Activated CD4-positive, alpha-beta T cell treated with anti-CD3 and anti-CD28 coated beads for 24 hours (primary cell): Measurements from ENCODE around the gene DOK6.

Source experiments
- DNase-seq, 2 donors: peaks; one replicate each; pipeline ENCODE4 v3.0.0-alpha.2; 2020; ENCODE audit warnings: low read depth in 2 of 2

DOK6 gene

GRCh38 chr18:69538849-69539248, 138.2 kb downstream of the DOK6 start:
- DNase-seq: no peak

GRCh38 chr18:69539404-69539803, 138.7 kb downstream of the DOK6 start:
- no peak for DNase-seq

GRCh38 chr18:69556228-69556627, 155.5 kb downstream of the DOK6 start:
- no peak for DNase-seq

- DNase-seq: no peak
Observed at GRCh38 chr18:69557282-69557681, 156.6 kb downstream of the DOK6 start.

GRCh38 chr18:69558052-69558451, 157.4 kb downstream of the DOK6 start:
- no peak for DNase-seq

GRCh38 chr18:69559604-69560003, 158.9 kb downstream of the DOK6 start:
- no peak for DNase-seq

GRCh38 chr18:69564602-69565001, 163.9 kb downstream of the DOK6 start:
- DNase-seq: no peak

- no peak for DNase-seq
Observed at GRCh38 chr18:69567813-69568488, 167.3 kb downstream of the DOK6 start.

GRCh38 chr18:69569133-69569532, 168.4 kb downstream of the DOK6 start:
- DNase-seq: no peak

GRCh38 chr18:69574401-69574800, 173.7 kb downstream of the DOK6 start:
- no peak for DNase-seq

- no peak for DNase-seq
Observed at GRCh38 chr18:69580107-69580506, 179.4 kb downstream of the DOK6 start.

- no peak for DNase-seq
Observed at GRCh38 chr18:69584429-69584828, 183.7 kb downstream of the DOK6 start.

- no peak for DNase-seq
Observed at GRCh38 chr18:69585696-69586095, 185.0 kb downstream of the DOK6 start.

GRCh38 chr18:69586537-69586936, 185.8 kb downstream of the DOK6 start:
- no peak for DNase-seq

GRCh38 chr18:69588301-69588700, 187.6 kb downstream of the DOK6 start:
- no peak for DNase-seq

GRCh38 chr18:69590150-69590549, 189.5 kb downstream of the DOK6 start:
- DNase-seq: no peak

GRCh38 chr18:69596345-69596744, 195.7 kb downstream of the DOK6 start:
- DNase-seq: no peak

- no peak for DNase-seq
Observed at GRCh38 chr18:69597561-69597960, 196.9 kb downstream of the DOK6 start.

GRCh38 chr18:69599377-69599776, 198.7 kb downstream of the DOK6 start:
- DNase-seq: no peak

- no peak for DNase-seq
Observed at GRCh38 chr18:69612242-69612641, 211.6 kb downstream of the DOK6 start.

GRCh38 chr18:69616114-69616513, 215.4 kb downstream of the DOK6 start:
- no peak for DNase-seq

- DNase-seq: no peak
Observed at GRCh38 chr18:69617408-69617807, 216.7 kb downstream of the DOK6 start.

- no peak for DNase-seq
Observed at GRCh38 chr18:69617888-69618287, 217.2 kb downstream of the DOK6 start.

- DNase-seq: no peak
Observed at GRCh38 chr18:69622184-69622583, 221.5 kb downstream of the DOK6 start.
